B cell (primary cell): ENCODE measurements around the gene FAM168A. TPM values are rescaled to one million over a fixed set of nuclear protein-coding genes. Genes with fewer than 3 reads are reported as not detected.

Experiments
- ATAC-seq: fragments of 200-7000 bp; cut with Tn5 transposase; one replicate; pipeline ENCODE4 v1.10.0; 2021; ENCODE audit warnings: low read depth, mild to moderate bottlenecking, moderate number of reproducible peaks, moderate library complexity
- CTCF ChIA-PET: fragments of 350-600 bp; sonication (Branson Sonifier 250); formaldehyde crosslinking; loops from one replicate; lab custom pipeline; 2021; ENCODE audit warnings: antibody characterized with exemption, inconsistent platforms; lab: Charles Lee
- POLR2A ChIA-PET: fragments of 350-600 bp; sonication (Branson Sonifier 250); formaldehyde crosslinking; loops from one replicate; lab custom pipeline; 2021; ENCODE audit warnings: antibody characterized with exemption; lab: Charles Lee
- DNase-seq: peaks from one replicate; pipeline ENCODE4 v3.0.0; 2013
- H2AFZ ChIP-seq: 2 replicates; pipeline ENCODE4 v1.6.1; 2012; ENCODE audit warnings: mild to moderate bottlenecking, low read depth, low read length; ENCODE audit not compliant: insufficient read depth, poor library complexity, severe bottlenecking
- H3K27ac ChIP-seq, 2 donors: 1 replicate in 1 of 2; 2 replicates in 1 of 2; pipeline ENCODE4 v1.5.1; 2012 to 2013; ENCODE audit warnings: low read length in 2 of 2, mild to moderate bottlenecking in 2 of 2, moderate library complexity in 1 of 2
- H3K27me3 ChIP-seq, 4 experiments: fragments of 200-600 bp in 1 of 4; sonication (generic) in 1 of 4; replicated peaks in 1 of 4; 1 replicate in 2 of 4; 2 replicates in 2 of 4; pipeline versions ENCODE4 v1.6.1 to v1.7.0; 2013 to 2016; ENCODE audit warnings: low read length in 3 of 4, mild to moderate bottlenecking in 2 of 4, mixed read lengths in 1 of 4, moderate library complexity in 1 of 4; ENCODE audit not compliant: insufficient read depth in 4 of 4, control insufficient read depth in 3 of 4; ENCODE audit errors: control extremely low read depth in 1 of 4
- H3K36me3 ChIP-seq, 2 experiments: replicated peaks in 1 of 2; 1 replicate in 1 of 2; 2 replicates in 1 of 2; pipeline versions ENCODE4 v1.6.1 to v1.7.1; 2013; ENCODE audit warnings: low read length in 1 of 2; ENCODE audit not compliant: insufficient read depth in 2 of 2, control insufficient read depth in 1 of 2; ENCODE audit errors: control extremely low read depth in 1 of 2, extremely low read depth in 1 of 2
- H3K4me1 ChIP-seq, 2 donors: fragments of 200-600 bp in 1 of 2; sonication (generic) in 1 of 2; 1 replicate in 1 of 2; 2 replicates in 1 of 2; pipeline versions ENCODE4 v1.5.1 to v1.6.1; 2013 to 2017; ENCODE audit warnings: low read length in 2 of 2; ENCODE audit not compliant: control insufficient read depth in 2 of 2, insufficient read depth in 2 of 2
- H3K4me2 ChIP-seq: replicated peaks from 2 replicates; pipeline ENCODE3; 2012; ENCODE audit warnings: mild to moderate bottlenecking, low read depth, low read length; ENCODE audit not compliant: poor library complexity, severe bottlenecking
- H3K4me3 ChIP-seq, 5 experiments: fragments of 200-600 bp in 1 of 5; sonication (generic) in 1 of 5; 1 replicate in 3 of 5; 2 replicates in 2 of 5; pipeline versions ENCODE4 v1.5.1 to v1.7.0; 2011 to 2016; ENCODE audit warnings: low read length in 4 of 5, mild to moderate bottlenecking in 4 of 5, low read depth in 2 of 5, control low read depth in 1 of 5, moderate library complexity in 1 of 5; ENCODE audit not compliant: insufficient read depth in 1 of 5; ENCODE audit errors: control extremely low read depth in 1 of 5, extremely low read depth in 1 of 5
- H3K79me2 ChIP-seq: fragments of 200-600 bp; sonication (generic); one replicate; pipeline ENCODE4 v1.6.0; 2016; ENCODE audit warnings: low read length; ENCODE audit not compliant: control insufficient read depth, insufficient read depth
- H3K9ac ChIP-seq: fragments of 200-600 bp; sonication (generic); 2 replicates; pipeline ENCODE4 v1.6.1; 2017; ENCODE audit warnings: mild to moderate bottlenecking, low read length, moderate library complexity
- H3K9me3 ChIP-seq, 3 donors: one replicate each; pipeline versions ENCODE4 v1.6.1 to v1.7.1; 2013; ENCODE audit warnings: low read length in 2 of 3; ENCODE audit not compliant: control insufficient read depth in 2 of 3, insufficient read depth in 1 of 3; ENCODE audit errors: control extremely low read depth in 1 of 3
- H4K20me1 ChIP-seq: 2 replicates; pipeline ENCODE4 v1.6.0; 2012; ENCODE audit warnings: mild to moderate bottlenecking, low read length; ENCODE audit not compliant: insufficient read depth, control insufficient read depth, poor library complexity, severe bottlenecking
- H3K27ac Mint-ChIP-seq: one replicate; pipeline ENCODE4 v1.8.0; 2021; ENCODE audit warnings: mixed read lengths
- H3K27me3 Mint-ChIP-seq: one replicate; pipeline ENCODE4 v1.8.0; 2021; ENCODE audit warnings: mixed read lengths
- H3K4me1 Mint-ChIP-seq: one replicate; pipeline ENCODE4 v1.8.0; 2021; ENCODE audit warnings: mixed read lengths
- H3K4me3 Mint-ChIP-seq: one replicate; pipeline ENCODE4 v1.8.0; 2021; ENCODE audit warnings: mixed read lengths
- H3K9me3 Mint-ChIP-seq: one replicate; pipeline ENCODE4 v1.8.0; 2022; ENCODE audit warnings: mixed read lengths; ENCODE audit not compliant: insufficient read depth
- EZH2 ChIP-seq: IDR thresholded peaks from 2 replicates; pipeline ENCODE4 v1.6.1; 2012; ENCODE audit warnings: borderline replicate concordance, low read depth, mild to moderate bottlenecking, moderate library complexity, low read length; ENCODE audit not compliant: insufficient read depth, poor library complexity, severe bottlenecking
- WGBS: methylation state at CpG from one replicate; pipeline ENCODE4 v1.1.5; 2013; ENCODE audit warnings: missing lambda C conversion rate; ENCODE audit not compliant: insufficient coverage; 5-methylcytosine and 5-hydroxymethylcytosine counted together
- intact Hi-C: fragments of 100-400 bp; cut with micrococcal nuclease; formaldehyde crosslinking; loops from one replicate; pipeline ENCODE4 v1.10.0; 2022
- polyA plus RNA-seq: library from polyadenylated mRNA; depleted of rRNA; stranded (reverse); fragments of >200 nt; gene quantifications from 2 replicates; pipeline ENCODE4 v1.2.3, GENCODE V29; 2012
- total RNA-seq, 2 donors: library from RNA; stranded (reverse); fragments of 120-200 nt in 1 of 2; gene quantifications; 1 replicate in 1 of 2; 2 replicates in 1 of 2; pipeline versions ENCODE4 v1.2.3 to v1.2.4, GENCODE V29; 2013 to 2022
- TF ChIP-seq, protein P1 (sequence below): fragments of 200-600 bp; IDR thresholded peaks from one replicate; pipeline ENCODE4 v1.8.0; 2022; ENCODE audit warnings: antibody characterized with exemption, mild to moderate bottlenecking

FAM168A gene
- total and polyA plus RNA-seq, 2 donors (not counting 1 experiment from before 2014, with no cell fraction given), result 11.0 to 26.8 TPM

- H3K36me3 ChIP-seq, result peaks cover 4 to 34% of the 10 kb centered on the region in 2 experiments
- no peak overlapping the region for H3K4me2 ChIP-seq
- H3K27ac ChIP-seq, result no peak overlapping the region
- no peaks in the 10 kb centered on the region for H3K9me3 ChIP-seq
- intact Hi-C loops, result no loop called here
- WGBS, result no CpG with 5 or more reads among the region's 4 CpGs
- Mint-ChIP-seq H3K9me3 (no peaks in the 10 kb centered on the region), H3K27ac (no peak overlapping the region), H3K4me3 (no peak overlapping the region), H3K4me1 (peaks cover 7% of the 10 kb centered on the region), H3K27me3 (no peaks in the 10 kb centered on the region)
- no peaks in the 10 kb centered on the region for H3K4me1 ChIP-seq
- DNase-seq (no peak), ATAC-seq (no peak)
- H3K27me3 ChIP-seq, result no peaks in the 10 kb centered on the region
- H2AFZ ChIP-seq, result no peak overlapping the region
- CTCF ChIA-PET, result interaction anchor here (0.6 to 1.8 kb wide), 3 partner anchors 22 to 1419 kb away, joined by 3 to 9 read pairs (median 3); no protein-coding TSS in a partner anchor
- no peak overlapping the region for H3K9ac ChIP-seq
- H4K20me1 ChIP-seq, result no peaks in the 10 kb centered on the region
- no peak overlapping the region for H3K4me3 ChIP-seq
- POLR2A ChIA-PET, result no interaction called here
- H3K79me2 ChIP-seq, result no peaks in the 10 kb centered on the region
- TF ChIP-seq EZH2, result no peak
- TF ChIP-seq, protein P1, sequence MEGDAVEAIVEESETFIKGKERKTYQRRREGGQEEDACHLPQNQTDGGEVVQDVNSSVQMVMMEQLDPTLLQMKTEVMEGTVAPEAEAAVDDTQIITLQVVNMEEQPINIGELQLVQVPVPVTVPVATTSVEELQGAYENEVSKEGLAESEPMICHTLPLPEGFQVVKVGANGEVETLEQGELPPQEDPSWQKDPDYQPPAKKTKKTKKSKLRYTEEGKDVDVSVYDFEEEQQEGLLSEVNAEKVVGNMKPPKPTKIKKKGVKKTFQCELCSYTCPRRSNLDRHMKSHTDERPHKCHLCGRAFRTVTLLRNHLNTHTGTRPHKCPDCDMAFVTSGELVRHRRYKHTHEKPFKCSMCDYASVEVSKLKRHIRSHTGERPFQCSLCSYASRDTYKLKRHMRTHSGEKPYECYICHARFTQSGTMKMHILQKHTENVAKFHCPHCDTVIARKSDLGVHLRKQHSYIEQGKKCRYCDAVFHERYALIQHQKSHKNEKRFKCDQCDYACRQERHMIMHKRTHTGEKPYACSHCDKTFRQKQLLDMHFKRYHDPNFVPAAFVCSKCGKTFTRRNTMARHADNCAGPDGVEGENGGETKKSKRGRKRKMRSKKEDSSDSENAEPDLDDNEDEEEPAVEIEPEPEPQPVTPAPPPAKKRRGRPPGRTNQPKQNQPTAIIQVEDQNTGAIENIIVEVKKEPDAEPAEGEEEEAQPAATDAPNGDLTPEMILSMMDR, result no peak
Observed at GRCh38 chr11:73415854-73416615, 181.9 kb downstream of the FAM168A start.

- Histone ChIP-seq H3K4me2 (no peak overlapping the region), H3K79me2 (no peaks in the 10 kb centered on the region), H3K9me3 (no peaks in the 10 kb centered on the region), H2AFZ (no peak overlapping the region), H3K27me3 (no peaks in the 10 kb centered on the region), H3K27ac (no peak overlapping the region), H3K36me3 (peaks cover 4 to 37% of the 10 kb centered on the region in 2 experiments), H3K4me3 (no peak overlapping the region), H4K20me1 (no peaks in the 10 kb centered on the region), H3K4me1 (no peaks in the 10 kb centered on the region), H3K9ac (no peak overlapping the region)
- WGBS, result 40% methylated on average over 1 of the region's 1 CpG
- ChIA-PET CTCF (interaction anchor here (0.6 to 1.8 kb wide), 5 partner anchors 8 to 211 kb away, joined by 3 to 9 read pairs (median 4); no protein-coding TSS in a partner anchor), POLR2A (no interaction called here)
- TF ChIP-seq, protein P1, result no peak
- Mint-ChIP-seq H3K27ac (no peak overlapping the region), H3K4me3 (no peak overlapping the region), H3K27me3 (no peaks in the 10 kb centered on the region), H3K9me3 (no peaks in the 10 kb centered on the region), H3K4me1 (peaks cover 7% of the 10 kb centered on the region)
- intact Hi-C loops, result no loop called here
- DNase-seq, result no peak
- ATAC-seq, result no peak
Observed at GRCh38 chr11:73414977-73415651, 182.8 kb downstream of the FAM168A start.
